Left cardiac atrium (tissue), 4 donors: ENCODE measurements around the gene FNIP2. TPM values are rescaled to one million over a fixed set of nuclear protein-coding genes. Genes with fewer than 3 reads are reported as not detected.
A peak's percentile ranks its signal among the peaks of the same experiment; 100 is the strongest.
"Not testable (repeated sequence)": the region's sequence is repeated elsewhere in the genome, so short reads cannot be mapped to it uniquely, and the experiment has no call there.

Source experiments
- ATAC-seq, 2 donors: fragments of 200-7000 bp; cut with Tn5 transposase; one replicate each; pipeline ENCODE4 v1.9.1; 2020; ENCODE audit warnings: mild to moderate bottlenecking in 2 of 2, moderate library complexity in 2 of 2
- DNase-seq: peaks from one replicate; pipeline ENCODE4 v3.0.0-alpha.2; 2020
- intact Hi-C, 2 donors: fragments of 100-400 bp; cut with DNase I; formaldehyde crosslinking; loops; one replicate each; pipeline versions ENCODE4 v1.14.1 to v1.15.1; 2022 to 2023
- total RNA-seq, 2 donors: library from RNA; stranded (reverse); fragmentation: NEBNext Ultra II Directional; extraction: Animal tissue kit (Norgen Biotek cat#: 25700); gene quantifications; one replicate each; pipeline ENCODE4 v1.2.1, GENCODE V29; 2021
- donor health status: DM: no; HTN: yes; CAD: no.
- donor health status: DM: no; HTN: yes; CAD: no; lungs with severe emphysema.
- donor health status: DM: yes; HTN: yes; CAD: no.
- donor health status: Dilated cardiomyopathy.

Gene FNIP2
- total RNA-seq, 2 donors from 2014 or later: 40.6 to 55.3 TPM

GRCh38 chr4:158824425-158825274 lies 55.8 kb downstream of the FNIP2 start:
- ATAC-seq: peak; percentile 57 to 65
- no peak for DNase-seq
- intact Hi-C loops: no loop called here

- intact Hi-C loops: no loop called here
- ATAC-seq (peak in 1 of 2 donors; percentile 9), DNase-seq (no peak)
Observed at GRCh38 chr4:158825433-158826036, 56.7 kb downstream of the FNIP2 start.

- intact Hi-C loops: no loop called here
- ATAC-seq (peak in 1 of 2 donors; percentile 44), DNase-seq (no peak)
Observed at GRCh38 chr4:158826057-158826456, 57.2 kb downstream of the FNIP2 start.

- intact Hi-C loops: no loop called here
- no peak for DNase-seq
- ATAC-seq: no peak
Observed at GRCh38 chr4:158826882-158827281, 58.1 kb downstream of the FNIP2 start.

- intact Hi-C loops: no loop called here
- peak in 1 of 2 donors; percentile 56 for ATAC-seq
Observed at GRCh38 chr4:158827543-158827981, 58.7 kb downstream of the FNIP2 start.

GRCh38 chr4:158828151-158828550 lies 59.3 kb downstream of the FNIP2 start:
- DNase-seq, intact Hi-C loops, ATAC-seq: not testable (repeated sequence)

More at GRCh38 chr4:158827543-158827981, 58.7 kb downstream of the FNIP2 start:
- no peak for DNase-seq

- ATAC-seq: no peak
- DNase-seq: no peak
- intact Hi-C loops: no loop called here
Observed at GRCh38 chr4:158829254-158829653, 60.4 kb downstream of the FNIP2 start.

- no peak for ATAC-seq
- intact Hi-C loops: no loop called here
- DNase-seq: no peak
Observed at GRCh38 chr4:158833602-158834001, 64.8 kb downstream of the FNIP2 start.

- ATAC-seq (no peak), DNase-seq (no peak)
- intact Hi-C loops: no loop called here
Observed at GRCh38 chr4:158835226-158836001, 66.6 kb downstream of the FNIP2 start.

GRCh38 chr4:158836002-158836369 lies 67.2 kb downstream of the FNIP2 start:
- intact Hi-C loops: no loop called here
- no peak for DNase-seq
- ATAC-seq: no peak

GRCh38 chr4:158836828-158837449 lies 68.1 kb downstream of the FNIP2 start:
- intact Hi-C loops: no loop called here
- ATAC-seq (no peak), DNase-seq (no peak)

- intact Hi-C loops: no loop called here
- no peak for ATAC-seq
- no peak for DNase-seq
Observed at GRCh38 chr4:158837527-158838141, 68.8 kb downstream of the FNIP2 start.

GRCh38 chr4:158840131-158840530 lies 71.3 kb downstream of the FNIP2 start:
- no peak for ATAC-seq
- no peak for DNase-seq
- intact Hi-C loops: loop anchor here (5.0 kb wide), 2 partner anchors 68 to 73 kb away; partner anchors contain the start of gene FNIP2 (in 1 of the 2)

GRCh38 chr4:158841540-158841939 lies 72.7 kb downstream of the FNIP2 start:
- intact Hi-C loops: loop anchor here (5.0 kb wide), 2 partner anchors 69 to 74 kb away; partner anchors contain the start of gene FNIP2 (in 1 of the 2)
- ATAC-seq (peak; percentile 91 to 92), DNase-seq (peak; percentile 42)

GRCh38 chr4:158845311-158846041 lies 76.7 kb downstream of the FNIP2 start:
- intact Hi-C loops: loop anchor here in 1 of 2 donors (5.0 kb wide), 1 partner anchor 118 kb away; no protein-coding TSS in a partner anchor
- DNase-seq: no peak
- ATAC-seq: no peak

- ATAC-seq (no peak), DNase-seq (no peak)
- intact Hi-C loops: loop anchor here in 1 of 2 donors (5.0 kb wide), 1 partner anchor 120 kb away; no protein-coding TSS in a partner anchor
Observed at GRCh38 chr4:158847535-158847934, 78.7 kb downstream of the FNIP2 start.

- no peak for DNase-seq
- intact Hi-C loops: loop anchor here (2.0 to 10.0 kb wide), 4 partner anchors 121 to 595 kb away; no protein-coding TSS in a partner anchor
- no peak for ATAC-seq
Observed at GRCh38 chr4:158849681-158850080, 80.9 kb downstream of the FNIP2 start.

GRCh38 chr4:158850371-158850770 lies 81.5 kb downstream of the FNIP2 start:
- intact Hi-C loops: loop anchor here (2.0 to 10.0 kb wide), 3 partner anchors 122 to 594 kb away; no protein-coding TSS in a partner anchor
- ATAC-seq: no peak
- DNase-seq: no peak
